ENCODE data around the gene EIF6. TPM values are rescaled to one million over a fixed set of nuclear protein-coding genes. Genes with fewer than 3 reads are reported as not detected.

The EIF6 gene
- total and polyA plus RNA-seq, 9 of the 15 experiments (the other 6 are each of a cell fraction or from before 2014, with no cell fraction given) = 165 to 832 (median 229) TPM

DNA sequence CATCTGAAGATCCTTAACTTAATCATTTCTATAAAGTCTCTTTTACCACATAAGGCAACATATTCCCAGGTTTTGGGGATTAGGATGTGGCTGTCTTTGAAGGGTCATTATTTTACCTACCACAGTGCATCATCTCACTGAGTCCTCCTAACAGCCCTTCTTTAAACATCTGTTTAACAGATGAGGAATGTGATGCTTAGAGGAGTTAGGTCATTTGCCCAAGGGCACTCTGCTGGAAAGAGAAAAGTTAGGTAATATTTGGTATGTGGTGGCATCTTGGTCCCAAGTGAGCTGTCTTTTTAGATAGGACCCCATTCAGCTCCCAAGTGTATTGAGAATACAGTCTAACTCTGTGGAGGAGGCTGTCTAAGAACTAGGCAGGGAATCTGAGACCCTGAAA is 47.1 kb downstream of the EIF6 start:
- peaks cover 24 to 65% of the 10 kb centered on the region in 2 experiments for H3K27me3 ChIP-seq (ENCODE audit: control insufficient read depth in 2 of 2, insufficient read depth in 2 of 2, low read length in 2 of 2)
- no peak for DNase-seq (ENCODE audit: extremely low read depth in 1 of 4, low spot score in 3 of 4)
- H3K9ac ChIP-seq (ENCODE audit: insufficient read depth in 1 of 2, low read depth in 2 of 2, low read length in 2 of 2) = no peak overlapping the region
- in situ Hi-C loops (cut with MboI) (no loop called here), intact Hi-C loops (cut with micrococcal nuclease) (no loop called here)
- no peak overlapping the region for H3K27ac ChIP-seq (ENCODE audit: extremely low read depth, low read depth, low read length)
- peaks cover 8% of the 10 kb centered on the region; the same call in 1 of the 2 replicates for H4K20me1 ChIP-seq (replicated peaks; ENCODE audit: control insufficient read depth, insufficient read depth, low read length)
- CTCF ChIA-PET (ENCODE audit: low intra/inter-chr PET ratio) = no interaction called here
- no peak overlapping the region for H2AFZ ChIP-seq (ENCODE audit: low read depth, low read length)
- H3K4me1 ChIP-seq (replicated peaks in 1 of 2; ENCODE audit: control insufficient read depth in 2 of 2, insufficient read depth in 2 of 2, low read length in 2 of 2) = no peaks in the 10 kb centered on the region; a peak in 1 of 5 replicates
- H3K79me2 ChIP-seq (ENCODE audit: control insufficient read depth, insufficient read depth, low read length) = no peaks in the 10 kb centered on the region
- H3K9me3 ChIP-seq (replicated peaks; ENCODE audit: control insufficient read depth, insufficient read depth, low read depth, low read length) = no peaks in the 10 kb centered on the region
- no peaks in the 10 kb centered on the region for H3K36me3 ChIP-seq (ENCODE audit: control insufficient read depth, insufficient read depth, low read length)
- H3K4me2 ChIP-seq (ENCODE audit: insufficient read depth, low read length) = no peak overlapping the region
- H3K9me1 ChIP-seq (ENCODE audit: control insufficient read depth, insufficient read depth, low read length) = no peaks in the 10 kb centered on the region
- POLR2A ChIA-PET = no interaction called here
- TF ChIP-seq, protein P1, sequence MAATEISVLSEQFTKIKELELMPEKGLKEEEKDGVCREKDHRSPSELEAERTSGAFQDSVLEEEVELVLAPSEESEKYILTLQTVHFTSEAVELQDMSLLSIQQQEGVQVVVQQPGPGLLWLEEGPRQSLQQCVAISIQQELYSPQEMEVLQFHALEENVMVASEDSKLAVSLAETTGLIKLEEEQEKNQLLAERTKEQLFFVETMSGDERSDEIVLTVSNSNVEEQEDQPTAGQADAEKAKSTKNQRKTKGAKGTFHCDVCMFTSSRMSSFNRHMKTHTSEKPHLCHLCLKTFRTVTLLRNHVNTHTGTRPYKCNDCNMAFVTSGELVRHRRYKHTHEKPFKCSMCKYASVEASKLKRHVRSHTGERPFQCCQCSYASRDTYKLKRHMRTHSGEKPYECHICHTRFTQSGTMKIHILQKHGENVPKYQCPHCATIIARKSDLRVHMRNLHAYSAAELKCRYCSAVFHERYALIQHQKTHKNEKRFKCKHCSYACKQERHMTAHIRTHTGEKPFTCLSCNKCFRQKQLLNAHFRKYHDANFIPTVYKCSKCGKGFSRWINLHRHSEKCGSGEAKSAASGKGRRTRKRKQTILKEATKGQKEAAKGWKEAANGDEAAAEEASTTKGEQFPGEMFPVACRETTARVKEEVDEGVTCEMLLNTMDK (IDR thresholded peaks at IDR 0.05; ENCODE audit: borderline replicate concordance, insufficient read depth, low read depth, low read length, poor library complexity, severe bottlenecking) = no peak
- no peak for TF ChIP-seq NONO (IDR thresholded peaks at IDR 0.05; ENCODE audit: low read depth in 2 of 2, low read length in 1 of 2)
- TF ChIP-seq ZNF507 (tag; conservative IDR thresholded peaks at IDR 0.05) = no peak
- TF ChIP-seq PML (IDR thresholded peaks at IDR 0.05; ENCODE audit: low read length) = no peak
- no peak for TF ChIP-seq ILK (tag; IDR thresholded peaks at IDR 0.05; ENCODE audit: borderline replicate concordance, low read depth)
- no peak for FAIRE-seq
- ATAC-seq = no peak
- no TSS peak for BruUV-seq (replicated peaks)
- H3K4me3 ChIP-seq = no peak overlapping the region

Data from K562 (cell line).